HG03060 (cell line): Measurements from ENCODE around the gene CCDC90B.
A peak's percentile ranks its signal among the peaks of the same experiment; 100 is the strongest.
"Not testable (repeated sequence)": the region's sequence is repeated elsewhere in the genome, so short reads cannot be mapped to it uniquely, and the experiment has no call there.

Experiments used
- ATAC-seq: cut with Tn5 transposase; IDR thresholded peaks from one replicate; pipeline ENCODE4 v1.9.1; 2021; ENCODE audit warnings: low read depth, moderate number of reproducible peaks; ENCODE audit not compliant: unreplicated experiment

The CCDC90B gene

GRCh38 chr11:83285771-83286528, at the start of gene CCDC90B:
CCDC90B (minus strand) TSS chr11:83286367; CDS start chr11:83285972, 395 bp downstream.
- peak; percentile 72 for ATAC-seq

DNA sequence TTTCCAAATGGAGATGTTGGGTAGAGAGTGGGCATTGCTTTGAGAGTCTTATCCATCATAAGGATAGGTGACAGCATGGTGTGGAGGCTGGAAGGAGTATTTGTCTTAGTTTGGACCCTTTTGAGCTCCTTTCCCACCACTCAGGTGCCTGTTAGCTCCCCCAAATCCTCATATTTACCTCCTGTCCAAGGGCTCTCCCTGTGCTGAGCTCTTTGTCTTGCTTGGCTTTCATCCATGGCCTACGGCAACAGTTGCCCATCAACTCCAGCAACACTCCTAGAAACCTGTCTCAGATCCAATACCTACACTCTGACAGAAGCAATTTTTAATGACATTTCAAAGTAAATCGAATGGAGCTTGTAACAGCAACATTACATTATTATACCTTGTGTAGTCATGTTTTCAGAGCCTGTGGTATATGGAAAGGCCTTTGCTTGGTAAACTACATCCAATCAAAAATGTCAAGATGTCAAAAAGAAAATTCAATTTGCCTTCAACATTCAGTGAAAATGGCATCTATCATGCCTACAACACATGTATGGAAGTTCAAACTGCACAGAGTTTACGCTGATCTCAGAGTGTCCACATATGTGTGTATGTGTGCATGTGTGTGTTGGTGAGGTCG, 49.4 kb upstream of the CCDC90B start:
- no peak for ATAC-seq

DNA sequence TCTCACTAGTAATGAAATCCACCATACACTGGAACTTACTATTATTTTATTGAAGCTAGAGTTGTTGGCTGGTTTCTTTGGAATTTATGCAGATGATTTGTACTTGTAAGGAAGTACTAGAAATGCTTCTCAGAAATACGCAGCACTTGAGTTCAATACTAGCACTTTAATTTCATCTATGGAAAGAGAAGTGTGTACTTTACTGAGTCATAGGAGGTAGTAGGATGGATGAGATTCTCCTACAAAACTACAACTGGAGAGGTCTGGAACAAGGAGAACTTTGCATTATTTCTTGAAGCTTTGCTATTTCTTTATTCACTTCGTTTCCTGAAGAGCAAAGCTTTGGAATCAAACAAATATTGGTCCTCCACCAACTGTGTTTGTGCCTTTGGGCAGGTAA, 44.1 kb upstream of the CCDC90B start:
- no peak for ATAC-seq

DNA sequence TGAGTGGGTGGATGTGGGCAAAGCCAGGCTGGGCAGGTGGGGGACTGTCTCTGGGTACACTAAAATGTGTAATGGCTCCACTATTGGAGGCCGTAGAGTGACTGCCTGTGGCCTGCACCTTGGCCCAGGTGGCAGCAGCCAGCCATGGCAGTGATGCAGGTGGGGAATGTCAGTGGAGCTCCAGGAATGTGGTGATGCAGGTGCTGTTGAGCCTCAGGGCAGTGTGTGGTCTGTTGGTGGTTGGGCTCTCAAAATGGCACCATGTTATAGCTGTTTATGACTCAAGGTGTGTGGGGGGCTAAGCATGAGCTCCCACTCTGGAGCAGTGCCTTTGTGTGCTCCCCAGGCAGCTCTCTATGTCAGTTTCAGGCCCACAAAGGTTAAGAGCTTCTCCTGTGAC, 40.2 kb upstream of the CCDC90B start:
- ATAC-seq: no peak

DNA sequence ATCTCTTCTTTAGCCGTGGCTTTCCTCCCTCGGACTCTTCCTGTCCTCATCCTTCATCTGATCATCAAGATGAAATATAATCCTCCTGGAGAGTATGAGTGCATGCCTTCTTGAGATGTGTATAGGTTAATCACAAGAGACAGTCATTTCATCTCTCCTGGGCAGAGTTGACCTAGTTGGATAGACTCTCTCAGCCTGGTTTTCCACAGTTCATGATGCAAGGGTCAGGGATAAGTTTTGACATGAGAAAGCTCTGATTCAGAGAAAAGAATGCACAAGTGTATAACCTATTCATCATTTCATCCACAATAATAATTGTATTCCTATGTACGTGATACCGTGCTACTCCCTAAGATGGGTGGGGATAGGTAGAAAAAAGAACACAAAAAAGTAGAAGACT, 33.2 kb upstream of the CCDC90B start:
- ATAC-seq: no peak

GRCh38 chr11:83318931-83319330, 32.8 kb upstream of the CCDC90B start:
- ATAC-seq: no peak

DNA sequence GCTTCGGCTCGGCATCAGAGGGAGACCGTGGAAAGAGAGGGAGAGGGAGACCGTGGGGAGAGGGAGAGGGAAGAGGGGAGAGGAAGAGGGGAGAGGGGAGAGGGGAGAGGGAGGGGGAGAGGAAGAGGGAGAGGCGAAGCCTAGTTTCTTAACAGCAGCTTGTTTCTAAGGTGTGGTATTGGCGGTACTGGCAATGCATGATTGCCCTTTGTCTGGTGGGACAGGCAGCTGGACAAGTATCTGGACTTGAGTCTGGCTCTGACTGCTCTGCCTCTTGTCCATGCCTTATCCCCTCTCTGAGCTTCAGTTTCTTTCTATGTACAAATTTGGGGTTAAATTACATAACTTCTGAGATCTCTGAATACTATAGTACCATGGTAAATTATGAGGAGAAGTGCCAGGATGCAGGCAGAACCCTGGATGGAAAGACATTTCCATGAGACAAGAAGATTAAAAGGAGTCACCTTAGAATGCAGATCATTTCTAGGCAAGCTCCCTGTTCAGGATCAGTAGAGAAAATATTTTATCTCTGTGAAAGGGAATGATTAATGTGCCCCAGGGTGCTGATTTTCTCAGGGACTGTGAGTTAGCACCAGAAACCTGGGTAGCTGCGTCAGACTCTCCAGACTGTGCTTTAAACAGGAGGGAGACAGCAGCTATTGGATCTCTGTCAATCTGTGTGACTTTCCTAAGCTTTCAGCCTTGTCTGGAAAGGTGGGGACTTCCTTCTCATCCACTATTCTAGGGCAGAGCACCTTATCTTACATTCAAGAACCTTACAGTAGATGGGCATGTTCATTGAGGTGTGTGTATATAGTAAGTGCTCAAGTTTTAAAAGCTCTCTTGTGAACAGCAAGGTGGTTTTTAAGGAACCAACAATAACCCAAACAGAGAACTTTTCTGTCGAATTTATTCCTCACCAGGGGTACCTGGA, 31.9 kb upstream of the CCDC90B start:
- no peak for ATAC-seq

DNA sequence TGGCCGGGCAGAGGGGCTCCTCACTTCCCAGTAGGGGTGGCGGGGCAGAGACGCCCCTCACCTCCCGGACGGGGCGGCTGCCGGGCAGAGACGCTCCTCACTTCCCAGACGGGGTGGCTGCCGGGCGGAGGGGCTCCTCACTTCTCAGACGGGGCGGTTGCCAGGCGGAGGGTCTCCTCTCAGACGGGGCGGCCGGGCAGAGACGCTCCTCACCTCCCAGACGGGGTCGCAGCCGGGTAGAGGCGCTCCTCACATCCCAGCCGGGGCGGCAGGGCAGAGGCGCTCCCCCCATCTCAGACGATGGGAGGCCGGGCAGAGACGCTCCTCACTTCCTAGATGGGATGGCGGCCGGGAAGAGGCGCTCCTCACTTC, 30.7 kb upstream of the CCDC90B start:
- ATAC-seq: not testable (repeated sequence)

GRCh38 chr11:83316143-83316896, 30.2 kb upstream of the CCDC90B start:
- ATAC-seq: not testable (repeated sequence)

DNA sequence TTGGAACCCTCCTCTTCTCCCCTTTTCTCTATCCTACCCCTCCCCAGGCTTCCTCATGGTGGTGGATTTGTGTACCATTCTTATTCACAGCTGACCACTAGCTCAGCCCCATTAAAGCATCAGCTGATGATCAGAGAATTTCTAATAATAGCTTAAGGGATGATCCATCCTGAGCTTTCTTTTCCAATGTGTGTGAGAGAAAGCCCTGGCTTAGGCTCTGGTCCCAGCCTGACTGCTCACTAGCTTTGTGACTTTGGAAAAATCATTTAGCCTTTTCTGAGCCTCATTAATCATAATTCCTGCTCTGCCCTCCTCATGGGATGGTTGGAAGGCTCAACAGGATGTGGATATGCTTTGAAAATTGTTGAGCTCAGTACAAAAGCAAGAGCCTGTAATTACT, 26.3 kb upstream of the CCDC90B start:
- ATAC-seq: no peak

- ATAC-seq: no peak
These were observed 25.5 kb upstream of the CCDC90B start for GRCh38 chr11:83311701-83312100.

DNA sequence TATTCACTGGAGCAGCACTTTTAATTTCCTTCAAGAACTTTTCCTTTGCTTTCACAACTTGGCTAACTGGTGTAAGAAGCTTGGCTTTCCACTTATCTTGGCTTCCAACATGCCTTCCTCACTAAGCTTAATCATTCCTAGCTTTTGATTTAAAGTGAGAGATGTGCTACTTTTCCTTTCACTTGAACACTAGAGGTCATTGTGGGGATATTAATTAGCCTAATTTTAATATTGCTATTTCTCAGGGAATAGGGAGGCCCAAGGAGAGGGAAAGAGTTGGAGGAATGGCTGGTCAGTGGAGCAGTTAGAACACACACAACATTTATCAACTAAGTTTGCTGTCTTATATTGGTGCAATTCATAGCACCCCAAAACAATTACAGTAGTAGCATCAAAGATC, 24.6 kb upstream of the CCDC90B start:
- ATAC-seq: no peak

- ATAC-seq: not testable (repeated sequence)
These were observed 22.4 kb upstream of the CCDC90B start for GRCh38 chr11:83308536-83308935.

DNA sequence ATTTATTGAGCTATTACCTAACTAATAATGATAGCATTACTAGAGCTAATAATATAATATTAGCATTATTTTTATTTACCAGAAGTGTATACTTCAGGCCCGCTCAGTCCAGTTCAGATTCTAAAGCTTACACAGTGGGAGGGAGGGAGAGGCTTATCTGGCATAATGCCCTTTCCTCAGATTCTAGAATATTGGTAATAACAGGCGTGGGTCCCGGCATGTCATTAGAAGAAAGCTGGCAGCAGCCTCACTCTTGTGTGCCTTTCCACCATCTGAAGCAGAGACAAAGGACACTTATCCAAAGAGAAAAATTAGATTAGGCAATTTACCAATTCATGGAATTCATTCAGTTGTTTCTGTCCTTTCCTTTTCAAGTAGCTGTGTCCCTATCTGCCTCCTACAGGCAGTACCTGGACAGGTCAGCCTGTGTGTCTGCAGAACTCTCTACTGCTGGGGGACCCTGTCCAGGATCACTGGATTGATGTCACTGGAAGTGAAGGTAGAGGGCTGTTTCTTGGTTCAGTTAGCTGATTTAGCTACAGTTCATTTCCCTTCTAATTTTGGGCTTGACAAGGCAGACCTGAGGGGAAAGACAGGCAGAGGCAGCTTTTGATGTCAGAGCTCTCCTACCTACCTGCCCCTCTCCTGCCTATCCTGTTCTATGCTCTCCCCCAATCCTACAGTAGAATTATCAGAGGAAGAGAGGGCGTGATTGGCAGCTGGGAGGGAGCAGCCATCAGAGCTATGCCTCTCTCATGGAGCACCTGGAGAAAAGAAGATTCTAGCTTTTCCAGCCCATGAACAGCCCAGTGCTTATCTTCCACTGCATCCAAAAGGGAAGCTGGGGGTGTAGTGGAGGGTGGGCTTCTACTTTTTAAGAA, 20.3 kb upstream of the CCDC90B start:
- ATAC-seq: no peak

DNA sequence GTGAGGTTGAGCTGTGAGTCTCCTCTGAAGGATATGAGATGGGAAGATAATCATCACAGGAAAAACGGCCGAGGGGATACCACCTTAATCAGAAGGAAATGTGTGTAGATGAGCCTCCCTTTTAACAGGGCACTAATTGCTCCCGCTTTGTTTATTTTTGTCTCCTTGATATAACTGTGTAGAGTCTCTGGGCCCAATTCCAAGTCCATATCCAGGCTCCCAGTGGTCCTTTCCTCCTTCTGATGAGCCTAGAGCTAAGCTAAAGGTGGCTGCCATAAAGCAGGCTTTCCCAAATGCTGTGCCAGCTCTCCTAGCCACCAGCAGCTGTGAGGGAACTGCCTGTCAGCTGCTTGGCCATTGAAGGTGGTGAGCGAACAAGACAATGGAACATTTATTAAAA, 17.1 kb upstream of the CCDC90B start:
- ATAC-seq: no peak

GRCh38 chr11:83302151-83302550, 16.0 kb upstream of the CCDC90B start:
- ATAC-seq: no peak

DNA sequence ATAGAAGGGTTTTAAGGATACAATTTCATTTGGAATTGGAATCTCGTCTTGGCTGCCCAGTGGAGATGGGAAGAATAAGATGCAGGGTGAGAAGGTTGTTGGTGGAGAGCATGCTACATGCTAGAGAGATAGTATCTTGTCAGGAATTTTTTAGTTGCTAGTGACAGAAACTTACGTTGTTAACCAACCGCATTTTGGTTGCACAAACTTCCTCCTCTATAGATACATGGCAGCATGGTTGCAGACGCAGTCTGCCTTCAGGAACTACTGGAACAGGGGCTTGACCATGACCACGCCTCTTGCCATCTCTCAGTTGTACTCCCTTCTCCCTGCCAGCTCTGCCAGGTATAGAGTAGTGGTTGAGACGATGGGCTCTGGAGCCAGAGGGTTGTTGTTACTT, 13.5 kb upstream of the CCDC90B start:
- ATAC-seq: no peak

DNA sequence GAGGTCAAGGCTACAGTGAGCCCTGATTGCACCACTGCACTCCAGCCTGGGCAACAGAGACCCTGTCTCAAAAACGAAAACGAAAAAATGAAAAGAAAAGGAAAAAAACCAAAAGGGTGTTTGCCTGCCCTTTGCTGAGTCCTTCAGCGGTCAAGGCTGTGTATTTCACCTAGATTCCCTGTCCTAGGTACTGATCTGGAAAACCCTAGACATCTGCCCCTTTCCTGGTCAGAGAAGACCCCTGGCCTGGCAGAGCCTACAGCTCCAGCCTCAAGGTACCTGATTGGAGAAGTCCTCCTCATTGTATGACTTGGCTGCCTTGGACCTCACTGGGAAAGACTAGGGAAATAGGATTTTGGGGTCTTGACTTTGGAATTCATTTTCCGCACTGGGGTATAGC, 8.0 kb upstream of the CCDC90B start:
- ATAC-seq: no peak

- ATAC-seq: no peak
These were observed 7.2 kb upstream of the CCDC90B start for GRCh38 chr11:83293457-83293774.
